ENCODE measurements around the gene ANKS6.
A peak's percentile ranks its signal among the peaks of the same experiment; 100 is the strongest.

ANKS6 gene

DNA sequence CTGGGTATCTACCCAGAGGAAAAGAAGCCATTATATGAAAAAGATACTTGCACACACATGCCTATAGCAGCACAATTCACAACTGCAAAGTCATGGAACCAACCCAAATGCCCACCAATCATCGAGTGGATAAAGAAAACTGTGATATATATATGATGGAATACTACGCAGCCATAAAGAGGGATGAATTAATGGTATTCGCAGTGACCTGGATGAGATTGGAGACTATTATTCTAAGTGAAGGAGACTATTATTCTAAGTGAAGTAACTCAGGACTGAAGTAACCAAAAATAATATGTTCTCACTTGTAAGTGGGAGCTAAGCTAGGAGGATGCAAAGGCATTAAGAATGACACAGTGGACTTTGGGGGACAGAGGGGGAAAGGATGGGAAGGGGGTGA lies 57.6 kb downstream of the ANKS6 start:
- DNase-seq (ENCODE audit: low read depth in 2 of 2): no peak

GRCh38 chr9:98736226-98736625 lies 60.1 kb downstream of the ANKS6 start:
- DNase-seq (ENCODE audit: low read depth in 2 of 2): no peak

DNA sequence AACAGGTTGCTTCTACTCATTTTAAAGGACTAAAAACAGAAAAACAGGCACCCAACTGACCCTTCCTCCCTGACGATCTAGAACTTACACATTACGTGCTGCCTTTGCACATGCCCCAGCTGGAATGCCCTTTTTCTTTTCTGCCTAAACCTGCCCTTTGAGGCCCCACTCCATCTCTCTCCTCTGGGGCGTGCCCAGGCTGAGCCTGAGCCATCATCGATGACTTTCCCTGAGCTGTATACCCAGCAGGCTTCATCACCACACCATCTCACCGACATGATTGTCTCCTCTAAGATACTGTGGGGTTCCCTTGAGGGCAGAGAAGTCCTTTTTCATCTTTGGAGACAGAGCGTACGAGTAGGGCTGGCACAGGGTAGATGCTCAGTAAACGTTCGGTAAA lies 63.6 kb downstream of the ANKS6 start:
- DNase-seq (ENCODE audit: low read depth in 2 of 2): no peak

- no peak for DNase-seq (ENCODE audit: low read depth in 2 of 2)
Observed at GRCh38 chr9:98732091-98732490, 64.3 kb downstream of the ANKS6 start.

DNA sequence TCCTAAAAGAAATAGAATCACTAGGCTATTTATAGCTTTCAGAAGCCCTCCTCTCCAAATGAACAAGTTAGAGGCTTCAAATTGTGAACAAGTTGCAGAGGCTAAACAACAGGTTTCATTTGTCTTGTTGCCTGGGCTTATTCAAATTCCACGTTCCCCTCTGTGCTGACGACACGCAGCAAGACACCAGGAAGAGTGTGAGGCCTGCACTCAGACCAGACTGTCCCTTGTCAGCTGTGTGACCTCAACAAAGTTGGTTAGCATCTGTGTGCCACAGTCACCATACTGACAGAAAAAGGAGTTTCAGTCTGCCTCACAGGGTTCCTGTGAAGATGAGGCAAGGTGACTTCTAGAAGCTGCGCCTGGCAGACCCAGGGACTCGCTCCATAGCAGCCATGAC lies 65.5 kb downstream of the ANKS6 start:
- no peak for DNase-seq (ENCODE audit: low read depth in 2 of 2)

DNA sequence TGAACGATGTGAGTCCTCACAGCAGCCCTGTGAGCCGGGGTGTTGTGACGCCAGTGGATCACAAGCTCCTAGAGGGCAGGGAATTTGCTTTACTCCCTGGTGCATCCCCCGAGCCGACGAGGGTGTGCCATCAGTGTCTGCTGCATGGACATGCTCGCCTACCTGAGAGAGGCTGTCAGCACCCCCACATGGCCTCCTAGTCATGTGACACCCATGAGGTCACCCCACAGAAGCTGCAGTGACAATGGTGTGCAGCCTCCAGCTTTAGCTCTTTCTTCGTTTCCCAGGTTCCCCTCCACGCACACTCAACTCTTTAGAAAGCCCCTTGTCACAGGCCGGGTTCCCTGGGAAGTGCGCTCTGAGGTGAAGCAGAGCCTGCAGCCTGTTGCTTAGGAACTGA lies 67.9 kb downstream of the ANKS6 start:
- no peak for DNase-seq (ENCODE audit: low read depth in 2 of 2)

- no peak for DNase-seq (ENCODE audit: low read depth in 2 of 2)
Observed at GRCh38 chr9:98727428-98727827, 68.9 kb downstream of the ANKS6 start.

DNA sequence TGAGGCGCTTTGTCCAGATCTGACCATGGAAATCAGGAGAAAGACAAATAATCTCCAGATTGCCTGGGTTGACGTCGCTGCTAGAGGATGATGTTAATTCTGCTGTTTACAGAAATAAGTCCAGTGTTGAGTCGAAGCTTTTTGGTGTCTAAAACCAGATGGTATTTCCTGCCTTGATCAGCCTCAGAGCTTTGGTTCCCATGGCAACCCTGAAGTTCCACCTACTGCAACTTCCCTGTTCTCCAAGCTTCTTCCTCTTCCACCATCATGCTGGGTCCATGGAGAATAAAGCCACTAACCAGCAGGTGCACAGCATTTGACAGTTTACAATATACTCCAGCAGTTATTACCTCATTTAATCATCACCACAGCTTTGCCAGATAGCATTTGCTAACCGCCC lies 69.6 kb downstream of the ANKS6 start:
- peak in 1 of 2 experiments; percentile 16 for DNase-seq (ENCODE audit: low read depth in 2 of 2)

DNA sequence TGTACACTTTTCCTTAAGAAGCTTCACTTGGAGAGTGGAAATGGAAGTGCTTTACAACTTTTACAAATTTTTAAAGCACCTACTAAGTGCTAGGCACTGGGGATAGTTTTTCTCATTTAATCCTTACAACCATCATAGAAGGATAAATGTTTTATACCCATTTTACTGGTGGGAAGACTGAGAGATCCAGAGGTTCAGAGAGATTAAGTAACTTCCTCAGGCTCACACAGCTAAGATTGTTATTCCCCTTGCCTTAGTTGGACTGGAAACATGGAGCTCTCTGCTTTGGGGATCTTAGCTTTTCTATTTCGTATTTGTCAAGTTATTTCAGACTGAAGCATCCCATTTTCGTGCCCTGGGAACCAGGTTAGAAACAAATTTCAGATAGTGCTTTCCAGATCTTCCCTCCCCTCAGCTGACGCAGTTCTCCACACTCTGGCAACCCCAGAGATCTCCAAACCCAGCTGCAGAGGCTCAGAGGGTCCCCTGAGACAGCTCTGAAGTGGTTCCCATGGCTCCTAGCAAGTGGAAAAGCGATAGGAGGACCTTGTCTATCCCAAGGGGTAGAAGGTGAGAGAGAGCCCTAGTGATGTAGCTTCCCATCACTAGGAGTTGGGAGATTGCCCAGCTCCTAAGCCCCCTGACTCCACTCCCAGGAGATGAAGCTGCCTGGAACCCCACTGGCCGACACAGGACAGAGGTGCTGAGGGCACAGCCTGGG lies 71.4 kb downstream of the ANKS6 start:
- no peak for DNase-seq (ENCODE audit: low read depth in 2 of 2)

DNA sequence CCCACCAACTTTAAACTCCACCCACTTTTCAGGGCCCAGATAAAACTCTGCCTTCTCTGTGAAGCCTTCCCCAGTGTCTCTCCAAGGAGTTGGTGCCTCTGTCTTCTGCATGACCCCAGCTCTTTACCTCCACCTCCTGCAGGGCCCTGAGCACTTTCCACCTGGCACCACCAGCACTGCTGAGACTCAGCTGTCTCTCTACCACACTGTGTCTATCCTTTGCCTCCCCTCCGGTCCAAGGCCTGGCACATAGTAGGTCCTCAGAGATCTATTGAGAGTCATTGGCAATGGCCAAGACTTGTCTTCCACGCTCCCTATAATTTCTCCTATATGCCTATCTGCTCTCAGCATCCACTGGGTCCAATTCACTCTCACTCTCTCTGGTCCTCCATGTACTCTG lies 74.7 kb downstream of the ANKS6 start:
- DNase-seq (ENCODE audit: low read depth in 2 of 2): no peak

GRCh38 chr9:98720402-98720801 lies 76.0 kb downstream of the ANKS6 start:
- no peak for DNase-seq (ENCODE audit: low read depth in 2 of 2)

DNA sequence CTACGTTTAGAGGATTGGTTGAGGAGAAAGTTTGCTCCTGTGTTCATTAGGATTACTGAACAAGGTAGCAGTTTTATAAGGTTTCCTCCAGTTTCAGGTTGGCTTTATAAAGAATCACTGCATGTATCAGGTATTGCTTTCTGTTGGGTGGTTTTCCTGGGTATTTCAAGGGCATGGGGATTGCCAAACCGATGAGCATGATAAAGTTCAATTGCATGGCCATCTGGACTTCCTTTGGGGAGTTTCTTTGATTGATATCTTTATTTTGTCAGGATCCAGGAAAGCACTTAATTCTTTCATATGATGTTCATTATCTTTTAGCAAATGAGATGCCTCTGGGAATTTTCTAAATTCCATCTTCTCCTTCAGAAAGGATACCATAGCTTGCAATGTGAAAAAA lies 77.3 kb downstream of the ANKS6 start:
- no peak for DNase-seq (ENCODE audit: low read depth in 2 of 2)

GRCh38 chr9:98714833-98715232 lies 81.5 kb downstream of the ANKS6 start:
- DNase-seq (ENCODE audit: low read depth in 2 of 2): no peak

DNA sequence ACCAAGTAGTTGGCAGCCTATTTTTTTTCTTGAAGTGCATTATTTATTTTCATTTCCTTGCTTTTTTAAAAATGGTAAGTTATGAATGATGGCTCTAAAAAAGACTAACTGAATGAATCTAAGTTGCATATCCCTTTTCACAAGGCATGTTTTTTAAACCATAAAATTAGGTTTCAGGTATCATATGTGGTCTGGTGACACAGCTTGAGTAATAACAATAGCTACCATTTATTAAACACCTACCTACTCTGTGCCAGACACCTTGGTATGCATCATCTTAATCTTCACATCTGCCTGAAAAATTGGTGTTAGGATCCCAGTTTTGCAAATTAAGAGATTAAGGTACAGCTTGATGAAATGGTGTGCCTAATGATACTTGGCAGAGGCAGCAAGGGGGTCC lies 83.4 kb downstream of the ANKS6 start:
- DNase-seq (ENCODE audit: low read depth in 2 of 2): no peak

- DNase-seq (ENCODE audit: low read depth in 2 of 2): peak; percentile 8 to 25
Observed at GRCh38 chr9:98709968-98710965, 86.1 kb downstream of the ANKS6 start.

- no peak for DNase-seq (ENCODE audit: low read depth in 2 of 2)
Observed at GRCh38 chr9:98708933-98709911, 87.1 kb downstream of the ANKS6 start, which contains the start of gene GABBR2. GABBR2 (minus strand) TSS chr9:98708935; CDS start chr9:98708737, 198 bp downstream.

- DNase-seq (ENCODE audit: low read depth in 2 of 2): no peak
Observed at GRCh38 chr9:98708103-98708932, 88.0 kb downstream of the ANKS6 start.

DNA sequence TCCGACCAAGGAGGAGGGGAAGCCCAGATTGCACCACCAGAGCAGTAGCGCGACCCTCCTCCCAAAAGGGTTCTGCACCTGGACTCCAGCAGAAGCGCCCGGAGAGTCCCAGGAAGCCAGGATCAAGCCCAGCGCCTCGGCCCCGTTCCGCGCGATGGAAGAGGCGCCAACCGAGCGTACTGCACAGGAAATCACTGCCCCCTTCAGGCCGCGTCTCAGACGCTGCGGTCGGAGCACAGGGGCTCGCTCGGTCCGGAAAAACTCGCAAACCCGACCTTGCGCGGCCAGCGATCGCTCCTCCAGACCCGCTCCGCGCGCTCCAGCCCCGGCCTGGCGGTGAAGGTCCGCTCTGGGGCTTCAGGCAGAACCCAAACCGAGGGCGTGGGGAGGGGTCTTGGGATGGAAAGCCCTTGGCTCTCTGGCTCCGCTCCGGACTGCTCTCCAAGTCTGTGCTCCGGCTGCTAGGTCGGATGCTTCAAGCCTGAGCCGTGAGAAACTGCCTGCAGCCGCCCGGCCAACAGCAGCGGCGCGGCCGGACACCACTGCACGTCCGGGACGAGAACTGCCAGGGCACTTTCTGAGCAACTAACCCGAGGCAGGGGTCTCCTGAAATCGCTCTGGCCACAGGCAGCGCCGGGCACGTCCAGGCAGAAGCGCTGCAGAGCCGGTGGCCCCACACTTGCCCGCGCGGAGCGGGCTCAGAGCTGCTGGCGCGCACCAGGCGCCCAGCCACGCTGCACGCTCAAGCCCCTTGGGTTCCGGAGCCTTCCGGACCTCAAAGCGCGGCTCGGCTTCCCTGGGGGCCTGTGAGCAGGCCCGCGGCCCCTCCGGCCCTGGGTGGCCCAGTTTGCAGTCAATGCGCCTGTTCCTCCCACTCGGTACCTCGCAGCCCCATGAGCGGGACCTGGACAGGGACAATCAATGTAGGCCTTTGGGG lies 88.9 kb downstream of the ANKS6 start:
- peak; percentile 3 to 8 for DNase-seq (ENCODE audit: low read depth in 2 of 2)

GRCh38 chr9:98706651-98707165 lies 89.6 kb downstream of the ANKS6 start:
- no peak for DNase-seq (ENCODE audit: low read depth in 2 of 2)
